DOHH2 (cell line): ENCODE measurements around the gene LANCL3.

ENCODE experiments used
- H3F3A ChIP-seq: fragments of 200-600 bp; sonication (generic), shearing (Covaris generic); 2 replicates; pipeline ENCODE4 v1.6.0; 2016; ENCODE audit warnings: antibody characterized with exemption, mild to moderate bottlenecking; ENCODE audit not compliant: control insufficient read depth, insufficient read depth
- H3K27ac ChIP-seq: fragments of 200-600 bp; sonication (generic); 2 replicates; pipeline ENCODE4 v1.5.1; 2014; ENCODE audit warnings: low read depth, mild to moderate bottlenecking, low read length, moderate library complexity
- H3K27me3 ChIP-seq: fragments of 200-600 bp; sonication (generic); 2 replicates; pipeline ENCODE4 v1.6.1; 2014; ENCODE audit warnings: mild to moderate bottlenecking, low read length, mixed read lengths; ENCODE audit not compliant: control insufficient read depth
- H3K36me3 ChIP-seq: fragments of 200-600 bp; sonication (generic); 2 replicates; pipeline ENCODE4 v1.6.1; 2014; ENCODE audit warnings: mild to moderate bottlenecking, low read length, moderate library complexity, mixed read lengths; ENCODE audit not compliant: control insufficient read depth
- H3K4me1 ChIP-seq: fragments of 200-600 bp; sonication (generic); 2 replicates; pipeline ENCODE4 v1.6.1; 2014; ENCODE audit warnings: mild to moderate bottlenecking, low read length, mixed read lengths; ENCODE audit not compliant: control insufficient read depth
- H3K4me2 ChIP-seq: fragments of 200-600 bp; sonication (generic); 2 replicates; pipeline ENCODE4 v1.6.0; 2014; ENCODE audit warnings: mild to moderate bottlenecking, low read length, moderate library complexity
- H3K4me3 ChIP-seq: fragments of 200-600 bp; sonication (generic); 2 replicates; pipeline ENCODE4 v1.5.1; 2014; ENCODE audit warnings: mild to moderate bottlenecking, low read length, mixed read lengths
- H3K79me2 ChIP-seq: fragments of 200-600 bp; sonication (generic); 2 replicates; pipeline ENCODE4 v1.6.1; 2014; ENCODE audit warnings: mild to moderate bottlenecking, low read length, mixed read lengths; ENCODE audit not compliant: control insufficient read depth
- H3K9me2 ChIP-seq: fragments of 200-600 bp; sonication (generic); replicated peaks from 2 replicates; pipeline ENCODE4 v1.6.1; 2014; ENCODE audit warnings: mild to moderate bottlenecking, low read length, mixed read lengths; ENCODE audit not compliant: control insufficient read depth
- H3K9me3 ChIP-seq: fragments of 200-600 bp; sonication (generic); 2 replicates; pipeline ENCODE4 v1.6.1; 2014; ENCODE audit warnings: antibody characterized with exemption, low read length, mixed read lengths; ENCODE audit not compliant: control insufficient read depth, insufficient read depth
- H4K20me1 ChIP-seq: fragments of 200-600 bp; sonication (generic); 2 replicates; pipeline ENCODE4 v1.6.0; 2014; ENCODE audit warnings: low read depth, mild to moderate bottlenecking, antibody characterized with exemption, low read length, moderate library complexity; ENCODE audit not compliant: control insufficient read depth, insufficient read depth
- CTCF ChIP-seq: fragments of 200-600 bp; sonication (generic); IDR thresholded peaks from one replicate; pipeline ENCODE4 v1.5.1; 2014; ENCODE audit warnings: antibody characterized with exemption, mild to moderate bottlenecking, low read depth, low read length; ENCODE audit not compliant: poor library complexity, severe bottlenecking
- EZH2phosphoT487 ChIP-seq: fragments of 200-600 bp; sonication (generic); IDR thresholded peaks from 2 replicates; pipeline ENCODE4 v1.6.1; 2017; ENCODE audit warnings: borderline replicate concordance, mild to moderate bottlenecking, antibody characterized with exemption, low read length, moderate library complexity, mixed read lengths

Gene LANCL3

GRCh38 chrX:37627602-37628001, 56.1 kb downstream of the LANCL3 start:
- Histone ChIP-seq H3K4me1 (no peaks in the 10 kb centered on the region), H4K20me1 (no peaks in the 10 kb centered on the region), H3K27me3 (no peaks in the 10 kb centered on the region), H3K36me3 (no peaks in the 10 kb centered on the region), H3K4me2 (no peak overlapping the region), H3K9me3 (no peaks in the 10 kb centered on the region), H3F3A (no peaks in the 10 kb centered on the region), H3K79me2 (no peaks in the 10 kb centered on the region), H3K27ac (no peak overlapping the region), H3K4me3 (no peak overlapping the region), H3K9me2 (no peaks in the 10 kb centered on the region)
- TF ChIP-seq CTCF, result no peak
- TF ChIP-seq EZH2phosphoT487, result no peak

GRCh38 chrX:37638047-37638446, 66.6 kb downstream of the LANCL3 start:
- Histone ChIP-seq H3K79me2 (no peaks in the 10 kb centered on the region), H3K27ac (no peak overlapping the region), H3K4me1 (no peaks in the 10 kb centered on the region), H3K9me3 (no peaks in the 10 kb centered on the region), H4K20me1 (no peaks in the 10 kb centered on the region), H3K4me3 (no peak overlapping the region), H3F3A (no peaks in the 10 kb centered on the region), H3K4me2 (no peak overlapping the region), H3K27me3 (no peaks in the 10 kb centered on the region), H3K9me2 (no peaks in the 10 kb centered on the region), H3K36me3 (no peaks in the 10 kb centered on the region)
- TF ChIP-seq CTCF (no peak), EZH2phosphoT487 (no peak)

- no peak overlapping the region for H3K27ac ChIP-seq
Measured at GRCh38 chrX:37640142-37640541, 68.7 kb downstream of the LANCL3 start.

More at GRCh38 chrX:37640142-37640541, 68.7 kb downstream of the LANCL3 start:
- H3K4me1 ChIP-seq, result no peaks in the 10 kb centered on the region
- no peaks in the 10 kb centered on the region for H3K36me3 ChIP-seq
- H3F3A ChIP-seq, result no peaks in the 10 kb centered on the region
- no peaks in the 10 kb centered on the region for H4K20me1 ChIP-seq
- H3K9me3 ChIP-seq, result no peaks in the 10 kb centered on the region
- TF ChIP-seq CTCF, result no peak
- H3K9me2 ChIP-seq, result no peaks in the 10 kb centered on the region
- no peak overlapping the region for H3K4me2 ChIP-seq
- no peak overlapping the region for H3K4me3 ChIP-seq
- no peaks in the 10 kb centered on the region for H3K79me2 ChIP-seq
- H3K27me3 ChIP-seq, result no peaks in the 10 kb centered on the region
